NCI-H524 (cell line): ENCODE data around the gene MSANTD4.
A peak's percentile ranks its signal among the peaks of the same experiment; 100 is the strongest.
"Not testable (repeated sequence)": the region's sequence is repeated elsewhere in the genome, so short reads cannot be mapped to it uniquely, and the experiment has no call there.

Source experiments
- DNase-seq, 2 experiments: peaks; one replicate each; lab custom pipeline; 2025; lab: John Stamatoyannopoulos, UW

Gene MSANTD4

GRCh38 chr11:106021967-106022794 lies at the start of gene MSANTD4:
TSS of gene MSANTD4 (minus strand) at chr11:106022240. CDS start at chr11:106010917, 11,323 bp downstream.
- peak; percentile 94 to 99 for DNase-seq

- no peak for DNase-seq
Measured at GRCh38 chr11:106070606-106071005, 48.6 kb upstream of the MSANTD4 start.

- DNase-seq: no peak
Measured at GRCh38 chr11:106063009-106063408, 41.0 kb upstream of the MSANTD4 start.

GRCh38 chr11:106061954-106062949 lies 40.2 kb upstream of the MSANTD4 start:
- peak in 1 of 2 experiments; percentile 21 for DNase-seq

- no peak for DNase-seq
Measured at GRCh38 chr11:106061249-106061784, 39.3 kb upstream of the MSANTD4 start.

- DNase-seq: no peak
Measured at GRCh38 chr11:106059617-106060016, 37.6 kb upstream of the MSANTD4 start.

GRCh38 chr11:106058377-106058776 lies 36.3 kb upstream of the MSANTD4 start:
- DNase-seq: not testable (repeated sequence)

- DNase-seq: no peak
Measured at GRCh38 chr11:106051103-106051502, 29.1 kb upstream of the MSANTD4 start.

GRCh38 chr11:106049727-106050476 lies 27.9 kb upstream of the MSANTD4 start:
- peak in 1 of 2 experiments; percentile 4 for DNase-seq

- DNase-seq: no peak
Measured at GRCh38 chr11:106047631-106048030, 25.6 kb upstream of the MSANTD4 start.

- DNase-seq: no peak
Measured at GRCh38 chr11:106043540-106043939, 21.5 kb upstream of the MSANTD4 start.

- no peak for DNase-seq
Measured at GRCh38 chr11:106032861-106033260, 10.8 kb upstream of the MSANTD4 start.

- no peak for DNase-seq
Measured at GRCh38 chr11:106031936-106032335, 9.9 kb upstream of the MSANTD4 start.

GRCh38 chr11:106031202-106031810 lies 9.3 kb upstream of the MSANTD4 start:
- DNase-seq: no peak

- no peak for DNase-seq
Measured at GRCh38 chr11:106030609-106031008, 8.6 kb upstream of the MSANTD4 start.

- no peak for DNase-seq
Measured at GRCh38 chr11:106022795-106023275, 795 bp upstream of the MSANTD4 start.

- DNase-seq: peak in 1 of 2 experiments; percentile 42
Measured at GRCh38 chr11:106021181-106021966, 666 bp downstream of the MSANTD4 start.

- peak in 1 of 2 experiments; percentile 29 for DNase-seq
Measured at GRCh38 chr11:106017093-106017492, 4.9 kb downstream of the MSANTD4 start.

- DNase-seq: no peak
Measured at GRCh38 chr11:106015066-106015465, 7.0 kb downstream of the MSANTD4 start.

GRCh38 chr11:106014620-106015019 lies 7.4 kb downstream of the MSANTD4 start:
- DNase-seq: no peak
